ENCODE measurements around the gene DNAL4.

DNA sequence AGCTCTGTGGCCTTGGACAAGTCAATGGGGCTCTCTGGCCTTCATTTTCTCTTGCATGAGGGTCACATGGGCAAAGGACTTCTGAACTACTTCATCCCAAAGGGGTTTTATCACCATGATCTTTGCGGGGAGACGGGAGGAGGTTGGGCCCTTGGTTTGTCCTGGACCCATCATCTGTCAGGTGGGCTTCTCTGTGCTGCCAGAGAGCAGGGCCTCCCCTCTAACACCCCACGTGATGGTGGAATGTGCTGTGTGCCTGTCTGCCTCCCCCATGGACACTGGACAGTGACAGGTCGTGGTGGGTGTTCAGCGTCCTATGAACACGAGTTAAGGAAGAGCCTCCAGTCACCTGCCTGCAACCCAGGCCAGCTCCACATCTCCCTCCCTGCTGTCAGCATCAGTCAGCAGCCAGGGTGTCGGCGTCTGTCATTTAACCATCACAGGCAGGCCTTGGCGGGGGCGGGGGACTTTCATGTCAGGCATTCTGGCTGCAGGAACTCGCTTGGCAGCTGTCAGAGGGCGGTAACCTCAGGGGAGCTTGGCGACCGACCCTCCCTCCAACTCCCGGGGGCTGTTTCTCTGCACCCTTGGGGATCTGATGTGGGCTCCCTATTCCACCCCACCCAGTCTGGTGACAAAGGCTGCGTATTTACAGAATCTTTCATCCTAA lies 35.5 kb downstream of the DNAL4 start:
- TF ChIP-seq, protein P1, sequence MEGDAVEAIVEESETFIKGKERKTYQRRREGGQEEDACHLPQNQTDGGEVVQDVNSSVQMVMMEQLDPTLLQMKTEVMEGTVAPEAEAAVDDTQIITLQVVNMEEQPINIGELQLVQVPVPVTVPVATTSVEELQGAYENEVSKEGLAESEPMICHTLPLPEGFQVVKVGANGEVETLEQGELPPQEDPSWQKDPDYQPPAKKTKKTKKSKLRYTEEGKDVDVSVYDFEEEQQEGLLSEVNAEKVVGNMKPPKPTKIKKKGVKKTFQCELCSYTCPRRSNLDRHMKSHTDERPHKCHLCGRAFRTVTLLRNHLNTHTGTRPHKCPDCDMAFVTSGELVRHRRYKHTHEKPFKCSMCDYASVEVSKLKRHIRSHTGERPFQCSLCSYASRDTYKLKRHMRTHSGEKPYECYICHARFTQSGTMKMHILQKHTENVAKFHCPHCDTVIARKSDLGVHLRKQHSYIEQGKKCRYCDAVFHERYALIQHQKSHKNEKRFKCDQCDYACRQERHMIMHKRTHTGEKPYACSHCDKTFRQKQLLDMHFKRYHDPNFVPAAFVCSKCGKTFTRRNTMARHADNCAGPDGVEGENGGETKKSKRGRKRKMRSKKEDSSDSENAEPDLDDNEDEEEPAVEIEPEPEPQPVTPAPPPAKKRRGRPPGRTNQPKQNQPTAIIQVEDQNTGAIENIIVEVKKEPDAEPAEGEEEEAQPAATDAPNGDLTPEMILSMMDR (IDR thresholded peaks at IDR 0.05), result no peak
- TF ChIP-seq POLR2A (IDR thresholded peaks at IDR 0.05; ENCODE audit: low read depth), result no peak
- TF ChIP-seq POLR2AphosphoS5 (IDR thresholded peaks at IDR 0.05), result no peak

Measured in esophagus muscularis mucosa (tissue), 3 donors.